Activated CD4-positive, CD25-positive, alpha-beta regulatory T cell treated with anti-CD3 and anti-CD28 coated beads, Interleukin-2, amount 50 U/mL, for 24 hours (primary cell): ENCODE data around the gene GBP4.
A peak's percentile ranks its signal among the peaks of the same experiment; 100 is the strongest.
"Not testable (repeated sequence)": the region's sequence is repeated elsewhere in the genome, so short reads cannot be mapped to it uniquely, and the experiment has no call there.

ENCODE experiments used
- ATAC-seq, 2 donors: fragments of 150-1000 bp; cut with Tn5 transposase; one replicate each; pipeline ENCODE4 v1.10.0; 2021; ENCODE audit warnings: mild to moderate bottlenecking in 1 of 2, moderate library complexity in 1 of 2

The GBP4 gene, protein sequence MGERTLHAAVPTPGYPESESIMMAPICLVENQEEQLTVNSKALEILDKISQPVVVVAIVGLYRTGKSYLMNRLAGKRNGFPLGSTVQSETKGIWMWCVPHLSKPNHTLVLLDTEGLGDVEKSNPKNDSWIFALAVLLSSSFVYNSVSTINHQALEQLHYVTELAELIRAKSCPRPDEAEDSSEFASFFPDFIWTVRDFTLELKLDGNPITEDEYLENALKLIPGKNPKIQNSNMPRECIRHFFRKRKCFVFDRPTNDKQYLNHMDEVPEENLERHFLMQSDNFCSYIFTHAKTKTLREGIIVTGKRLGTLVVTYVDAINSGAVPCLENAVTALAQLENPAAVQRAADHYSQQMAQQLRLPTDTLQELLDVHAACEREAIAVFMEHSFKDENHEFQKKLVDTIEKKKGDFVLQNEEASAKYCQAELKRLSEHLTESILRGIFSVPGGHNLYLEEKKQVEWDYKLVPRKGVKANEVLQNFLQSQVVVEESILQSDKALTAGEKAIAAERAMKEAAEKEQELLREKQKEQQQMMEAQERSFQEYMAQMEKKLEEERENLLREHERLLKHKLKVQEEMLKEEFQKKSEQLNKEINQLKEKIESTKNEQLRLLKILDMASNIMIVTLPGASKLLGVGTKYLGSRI

DNA sequence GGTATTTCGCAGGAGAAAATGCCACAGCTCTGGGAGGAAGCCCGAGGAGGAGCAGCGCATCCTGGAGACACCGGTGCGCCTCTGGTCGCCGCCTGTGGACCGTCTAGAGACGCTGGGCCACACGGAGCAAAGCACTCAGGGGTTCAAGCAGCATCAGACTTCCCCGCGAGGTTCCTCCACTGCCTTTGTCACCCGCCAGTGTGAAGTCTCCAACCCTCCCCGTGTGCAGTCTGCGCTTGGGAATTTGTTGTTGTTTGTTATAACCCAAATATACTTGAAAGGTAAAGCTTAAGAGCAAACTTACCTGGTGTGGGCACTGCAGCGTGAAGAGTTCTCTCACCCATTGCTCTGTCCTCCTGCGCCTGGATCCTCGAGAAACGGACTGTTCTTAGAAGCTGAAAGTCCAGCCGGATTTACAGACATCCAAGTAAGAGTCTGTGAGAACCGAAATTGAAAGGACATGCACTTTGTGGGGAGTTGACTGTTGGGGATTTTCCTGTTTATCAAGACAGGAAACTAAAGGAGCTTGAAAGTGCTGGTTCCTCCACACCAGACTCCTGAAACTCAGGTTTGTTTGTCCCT is at the start of gene GBP4:
TSS of gene GBP4 (minus strand) at position 452 of the 582 bp plus-strand sequence. CDS start at position 344, 108 bp downstream.
- ATAC-seq: peak; percentile 19 to 39

DNA sequence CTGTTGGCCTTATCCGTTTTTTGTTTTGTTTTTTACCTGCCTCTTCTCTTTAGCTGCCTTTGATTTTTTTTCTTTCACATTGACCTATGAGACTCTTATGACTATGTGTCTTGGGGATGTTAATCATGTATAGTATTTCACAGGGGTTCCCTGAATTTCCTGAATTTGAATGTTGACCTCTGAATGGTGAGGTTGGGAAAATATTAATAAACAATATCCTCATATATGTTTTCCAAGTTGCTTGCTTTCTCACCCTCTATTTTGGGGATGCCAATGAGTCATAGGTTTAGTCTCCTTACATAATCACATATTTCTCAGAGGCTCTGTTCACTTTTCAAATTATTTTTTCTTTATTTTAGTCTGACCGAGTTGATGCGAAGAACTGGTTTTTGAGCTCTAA is 44.3 kb upstream of the GBP4 start:
- no peak for ATAC-seq

GRCh38 chr1:89221341-89221740 is 22.6 kb upstream of the GBP4 start:
- ATAC-seq: no peak

DNA sequence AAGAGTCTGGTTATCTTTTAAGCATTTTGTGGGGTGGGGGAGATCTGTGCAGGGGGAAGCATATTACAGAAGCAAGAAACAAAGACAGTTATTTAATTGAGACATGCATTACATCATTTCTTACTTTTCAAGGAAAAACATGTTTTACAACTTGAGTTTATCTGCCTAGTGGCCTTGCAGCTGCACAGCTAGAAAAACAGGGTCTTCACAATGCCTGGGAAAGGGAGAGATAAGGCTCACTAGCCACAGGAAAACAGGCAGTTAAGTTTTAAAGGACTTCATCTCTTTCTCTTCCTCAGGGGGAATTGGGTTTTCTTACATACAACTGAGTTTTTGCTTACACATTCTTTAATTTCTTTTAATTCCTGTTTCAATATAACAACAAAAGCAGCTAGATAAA is 21.1 kb upstream of the GBP4 start:
- ATAC-seq: not testable (repeated sequence)

DNA sequence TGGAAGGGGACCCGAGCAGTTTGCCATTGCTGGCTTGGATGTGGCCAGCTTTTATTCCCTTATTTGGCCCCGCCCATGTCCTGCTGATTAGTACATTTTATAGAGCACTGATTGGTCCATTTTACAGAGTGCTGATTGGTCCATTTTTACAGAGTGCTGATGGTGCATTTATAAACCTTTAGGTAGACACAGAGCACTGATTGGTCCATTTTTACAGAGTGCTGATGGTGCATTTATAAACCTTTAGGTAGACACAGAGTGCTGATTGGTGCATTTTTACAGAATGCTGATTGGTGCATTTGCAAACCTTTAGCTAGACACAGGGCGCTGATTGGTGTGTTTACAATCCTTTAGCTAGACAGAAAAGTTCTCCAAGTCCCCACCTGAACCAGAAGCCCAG is 20.2 kb upstream of the GBP4 start:
- ATAC-seq: not testable (repeated sequence)

- no peak for ATAC-seq
Measured at GRCh38 chr1:89213347-89213746, 14.6 kb upstream of the GBP4 start.

GRCh38 chr1:89211035-89211634 is 12.4 kb upstream of the GBP4 start:
- ATAC-seq: no peak

DNA sequence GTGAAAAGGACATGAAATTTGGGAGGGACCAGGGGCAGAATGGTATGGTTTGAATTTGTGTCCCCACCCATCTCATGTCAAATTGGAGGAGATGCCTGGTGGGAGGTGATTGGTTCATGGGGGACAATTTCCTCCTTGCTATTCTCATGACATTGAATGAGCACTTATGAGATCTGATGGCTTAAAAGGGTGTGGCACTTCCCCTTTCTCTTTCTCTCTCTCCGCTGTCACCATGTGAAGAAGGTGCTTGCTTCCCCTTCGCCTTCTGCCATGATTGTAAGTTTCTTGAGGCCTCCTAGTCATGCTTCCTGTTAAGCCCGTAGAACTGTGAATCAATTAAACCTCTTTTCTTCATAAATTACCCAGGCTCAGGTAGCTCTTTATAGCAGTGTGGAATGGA is 7.6 kb upstream of the GBP4 start:
- no peak for ATAC-seq

GRCh38 chr1:89203166-89203565 is 4.4 kb upstream of the GBP4 start:
- ATAC-seq: peak; percentile 20 to 39

- peak; percentile 52 to 57 for ATAC-seq
Measured at GRCh38 chr1:89201106-89201794, 2.5 kb upstream of the GBP4 start.

- ATAC-seq: peak; percentile 63 to 68
Measured at GRCh38 chr1:89200663-89201062, 1.9 kb upstream of the GBP4 start.

DNA sequence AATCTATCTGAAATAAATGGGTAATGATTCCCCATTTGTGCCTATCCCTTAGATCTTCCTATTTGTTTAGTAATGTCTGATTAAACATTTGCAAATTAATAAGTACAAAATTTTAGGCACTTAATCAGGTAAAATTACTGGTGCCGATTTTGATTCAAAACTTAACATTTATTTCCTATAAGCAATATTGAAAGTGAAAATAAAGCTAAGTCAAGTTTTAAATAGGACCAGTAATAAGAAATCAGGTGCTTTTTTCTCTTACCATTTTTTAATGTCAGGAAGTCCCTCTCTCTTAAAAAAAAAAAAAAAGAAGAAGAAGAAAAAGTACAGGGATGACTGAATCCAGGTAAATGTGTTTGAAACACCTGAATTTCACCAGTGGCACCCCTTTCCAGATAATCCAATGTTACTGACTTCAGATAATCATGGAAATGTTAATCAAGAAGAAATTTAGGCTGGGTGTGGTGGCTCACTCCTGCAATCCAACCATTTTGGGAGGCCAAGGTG is 836 bp upstream of the GBP4 start:
- peak in 1 of 2 donors; percentile 5 for ATAC-seq

GRCh38 chr1:89198081-89198480 is 661 bp downstream of the GBP4 start:
- no peak for ATAC-seq

GRCh38 chr1:89195476-89195875 is 3.3 kb downstream of the GBP4 start:
- ATAC-seq: no peak

DNA sequence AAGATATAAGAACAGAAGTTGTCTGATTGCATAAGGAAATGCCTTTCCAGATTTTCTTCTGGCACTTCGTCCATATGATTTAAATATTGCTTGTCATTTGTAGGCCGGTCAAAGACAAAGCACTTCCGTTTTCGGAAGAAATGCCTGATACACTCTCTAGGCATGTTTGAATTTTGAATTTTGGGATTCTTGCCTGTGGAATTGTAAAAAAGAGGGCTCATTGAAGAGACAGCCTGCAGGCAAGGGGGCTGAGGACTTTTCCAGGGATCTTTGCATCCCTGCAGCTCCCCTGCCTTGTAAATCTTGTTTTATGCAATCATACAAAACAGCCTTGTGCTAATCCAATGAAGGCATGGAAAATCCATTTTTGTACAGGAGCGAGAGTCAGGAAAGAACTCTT is 7.4 kb downstream of the GBP4 start:
- ATAC-seq: no peak

- no peak for ATAC-seq
Measured at GRCh38 chr1:89190017-89190416, 8.7 kb downstream of the GBP4 start.

GRCh38 chr1:89179343-89179742 is 19.4 kb downstream of the GBP4 start:
- ATAC-seq: no peak

DNA sequence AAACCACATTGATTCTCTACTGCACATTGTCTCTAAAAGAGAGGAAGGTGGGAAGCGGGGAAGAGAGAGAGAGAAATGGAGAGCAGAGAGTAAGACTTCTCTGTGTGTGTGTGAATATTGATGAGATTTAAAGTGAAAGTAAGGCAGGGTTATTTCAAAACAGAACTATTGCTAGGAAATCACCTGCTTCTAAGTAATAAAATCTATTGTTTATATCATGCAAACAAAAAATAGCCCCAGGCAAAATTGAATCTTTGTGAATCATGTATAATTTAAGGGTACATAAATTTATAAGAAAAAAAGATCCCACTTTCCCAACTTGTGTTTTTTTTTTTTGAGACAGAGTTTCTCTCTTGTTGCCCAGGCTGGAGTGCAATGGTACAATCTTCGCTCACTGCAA is 21.8 kb downstream of the GBP4 start:
- ATAC-seq: no peak

DNA sequence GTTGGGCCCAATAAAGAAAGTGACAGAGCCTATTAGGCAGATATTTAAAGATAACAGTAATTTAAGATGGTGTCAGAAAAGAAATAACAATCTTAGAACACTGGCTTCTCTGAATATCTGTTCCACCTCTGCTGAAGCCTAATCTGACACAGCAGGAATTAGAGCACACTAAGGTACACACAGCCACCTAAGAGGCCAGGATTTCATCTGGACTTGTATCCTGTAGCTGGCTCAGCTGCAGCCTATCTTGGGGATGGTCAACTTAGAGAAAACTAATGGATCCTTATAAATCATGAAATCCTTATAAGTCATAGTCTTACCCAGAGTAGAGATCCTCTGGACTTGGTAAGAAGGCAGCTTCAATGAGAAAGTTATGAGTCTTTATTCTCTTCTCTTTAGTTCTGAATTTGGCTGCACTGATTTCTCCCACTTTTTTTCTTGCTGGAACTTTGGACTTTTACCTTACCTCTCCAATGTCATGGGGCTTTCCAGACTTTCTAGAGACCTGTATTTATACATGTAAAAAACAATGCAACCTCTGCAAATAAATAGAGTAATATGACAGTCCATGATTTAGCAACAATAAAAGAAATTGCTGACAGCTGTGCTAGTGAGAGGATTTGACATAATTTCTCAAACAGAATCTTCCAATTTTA is 23.0 kb downstream of the GBP4 start, which contains the start of gene GBP7:
TSS of gene GBP7 (minus strand) at position 403 of the 656 bp plus-strand sequence. CDS start 4,068 bp downstream, outside the sequence.
- no peak for ATAC-seq

DNA sequence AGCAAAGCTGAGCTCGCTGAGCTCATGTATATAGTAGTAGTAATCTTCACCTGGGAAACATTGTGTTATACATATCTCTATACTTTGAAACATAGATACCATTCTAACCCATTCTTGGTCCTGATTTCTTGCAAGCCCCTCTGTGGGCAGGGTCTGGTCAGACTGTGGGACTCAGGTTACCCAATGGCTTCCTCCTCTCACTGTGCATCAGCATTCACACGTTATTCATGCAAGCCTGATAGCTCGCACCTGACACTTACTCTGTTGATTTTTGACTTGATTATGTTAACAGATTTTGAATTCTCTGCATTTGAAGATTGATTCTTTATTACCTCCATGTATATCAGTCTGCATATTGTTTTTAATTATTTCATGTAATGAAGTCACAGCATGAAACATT is 24.3 kb downstream of the GBP4 start:
- no peak for ATAC-seq

DNA sequence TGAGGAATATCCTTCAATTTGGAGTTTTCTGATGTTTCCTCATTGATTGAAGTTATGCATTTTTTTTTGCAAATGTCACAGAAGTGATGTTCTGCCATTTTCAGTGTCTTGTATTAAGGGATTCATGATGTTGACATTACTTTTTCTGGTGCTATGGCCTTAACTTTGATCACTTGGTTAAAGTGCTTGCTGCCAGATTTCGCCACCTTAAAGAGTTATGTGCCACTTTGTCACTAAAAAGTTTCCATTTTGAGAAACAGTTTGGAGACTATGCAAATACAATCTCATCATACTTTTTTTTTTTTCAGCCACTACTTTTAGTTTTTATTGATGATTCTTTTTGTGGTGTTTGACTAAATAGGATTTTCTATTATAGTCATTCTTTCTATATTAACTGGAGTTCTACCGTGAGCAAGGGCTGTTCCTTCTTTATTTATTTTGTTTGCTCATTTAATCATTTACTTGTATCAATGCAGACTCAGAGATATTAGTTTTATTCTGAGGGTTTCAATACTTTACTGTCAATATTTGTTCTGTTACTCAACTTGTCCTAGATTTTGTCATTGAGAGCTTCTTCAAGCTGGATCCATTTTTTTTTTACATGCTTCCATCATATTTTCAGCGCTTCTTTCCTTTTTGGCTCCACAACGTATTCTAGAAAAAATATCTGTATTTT is 26.1 kb downstream of the GBP4 start:
- ATAC-seq: no peak
